NCI-H187 treated with DMSO at 0.1 percent for 48 hours (cell line): ENCODE measurements around the gene NUP85.
"Not testable (repeated sequence)": the region's sequence is repeated elsewhere in the genome, so short reads cannot be mapped to it uniquely, and the experiment has no call there.

ENCODE experiments used
- DNase-seq: peaks from one replicate; lab custom pipeline; 2025; lab: John Stamatoyannopoulos, UW

NUP85 gene

GRCh38 chr17:75267411-75268232 is 62.1 kb downstream of the NUP85 start:
- DNase-seq: no peak

- DNase-seq: no peak
Measured at GRCh38 chr17:75269844-75270217, 64.4 kb downstream of the NUP85 start.

DNA sequence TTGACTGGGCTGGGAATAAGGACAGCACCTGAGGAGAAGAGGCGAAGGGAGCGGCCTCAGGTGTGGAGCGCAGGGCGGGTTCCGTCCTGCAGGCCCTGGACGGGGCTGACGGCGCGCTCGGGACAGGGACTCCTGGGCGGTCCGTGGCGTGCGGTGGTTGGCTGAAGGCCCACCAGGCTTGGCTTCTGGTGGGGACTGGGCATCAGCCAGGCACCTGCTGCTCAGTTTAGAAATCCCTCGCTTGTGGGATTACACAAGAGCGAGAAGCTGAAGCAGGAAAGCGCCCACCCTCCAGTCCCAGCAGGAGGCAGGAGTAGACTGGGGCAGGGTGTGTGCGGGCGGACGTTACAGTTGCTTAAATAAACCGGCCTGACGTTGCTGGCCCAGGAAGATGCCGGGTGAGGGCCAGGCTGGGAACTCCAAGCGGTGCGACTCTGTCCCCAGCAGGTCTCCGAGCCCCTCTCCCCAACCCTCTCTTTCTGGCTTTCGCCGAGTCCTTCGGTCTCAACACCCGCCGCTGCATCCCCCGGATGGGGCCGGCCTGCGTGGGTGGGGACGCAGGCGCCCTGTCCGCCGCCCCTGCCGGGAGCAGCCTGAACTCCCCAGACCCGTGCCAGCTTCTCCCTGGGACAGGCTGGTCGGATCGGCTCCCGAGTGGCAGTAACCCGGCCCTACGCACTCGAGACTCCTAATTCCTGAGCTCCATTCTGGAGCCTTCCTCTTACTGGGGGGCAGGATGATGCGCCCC is 64.9 kb downstream of the NUP85 start:
- no peak for DNase-seq

GRCh38 chr17:75270966-75271232 is 65.4 kb downstream of the NUP85 start, which contains the start of gene MIF4GD:
Gene MIF4GD, minus strand, starts transcription at chr17:75271231. Its CDS starts 1,036 bp downstream, at chr17:75270195.
- DNase-seq: no peak

GRCh38 chr17:75271233-75271954 is 65.9 kb downstream of the NUP85 start:
- DNase-seq: no peak

GRCh38 chr17:75271955-75272847 is 66.7 kb downstream of the NUP85 start:
- no peak for DNase-seq

GRCh38 chr17:75272848-75273184 is 67.3 kb downstream of the NUP85 start:
- no peak for DNase-seq

DNA sequence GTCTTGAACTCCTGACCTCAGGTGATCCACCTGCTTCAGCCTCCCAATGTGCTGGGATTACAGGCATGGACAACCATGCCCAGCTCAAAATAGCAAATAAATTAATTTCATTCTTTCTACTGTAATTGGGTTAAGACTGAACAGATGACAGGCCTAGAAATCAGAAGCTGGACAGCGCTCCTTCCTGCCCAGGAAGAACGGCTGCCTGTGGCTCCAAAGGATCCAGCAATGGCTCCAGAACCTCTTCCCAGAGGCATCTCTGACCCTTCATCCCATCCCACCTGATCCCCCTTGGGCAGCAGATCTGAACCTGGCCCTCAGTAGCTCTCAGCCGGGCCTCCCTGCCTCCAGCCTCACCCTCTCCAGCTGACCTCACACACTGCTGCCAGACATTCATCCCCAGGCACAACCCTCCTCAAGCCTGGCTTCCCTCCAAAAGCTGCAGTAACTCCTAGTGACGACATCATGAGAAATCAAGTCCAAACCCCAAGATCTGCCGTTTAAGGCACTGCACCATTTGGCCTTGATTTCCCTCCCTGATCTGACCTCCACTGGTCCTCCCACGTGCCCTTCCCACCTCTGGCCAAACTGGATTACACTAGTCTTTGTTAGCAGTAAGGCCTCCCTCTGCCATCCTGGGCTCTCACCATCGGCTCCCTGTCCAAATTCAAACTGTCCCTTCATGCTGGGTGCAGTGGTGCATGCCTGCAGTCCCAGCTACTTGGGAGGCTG is 68.7 kb downstream of the NUP85 start:
- DNase-seq: no peak

DNA sequence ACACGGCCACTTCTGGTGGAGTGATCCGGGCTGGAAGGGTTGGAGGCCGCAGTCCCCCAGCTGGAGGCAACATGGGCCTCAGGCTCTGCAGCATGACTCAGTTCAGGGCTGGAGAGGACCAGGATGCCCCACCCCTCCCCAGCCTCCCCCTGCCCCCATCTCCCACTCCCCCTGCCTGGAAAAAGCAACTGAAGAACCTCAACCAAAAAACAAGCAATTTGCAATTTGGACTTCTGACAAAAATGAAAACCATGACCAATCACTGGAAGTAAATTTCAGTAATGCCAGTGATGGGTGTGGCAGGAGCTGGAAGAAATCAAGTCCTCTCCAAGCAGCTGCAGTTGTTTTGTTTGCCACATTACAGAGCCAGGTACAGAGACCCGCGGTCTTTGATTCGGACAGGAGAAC is 72.2 kb downstream of the NUP85 start:
- no peak for DNase-seq

DNA sequence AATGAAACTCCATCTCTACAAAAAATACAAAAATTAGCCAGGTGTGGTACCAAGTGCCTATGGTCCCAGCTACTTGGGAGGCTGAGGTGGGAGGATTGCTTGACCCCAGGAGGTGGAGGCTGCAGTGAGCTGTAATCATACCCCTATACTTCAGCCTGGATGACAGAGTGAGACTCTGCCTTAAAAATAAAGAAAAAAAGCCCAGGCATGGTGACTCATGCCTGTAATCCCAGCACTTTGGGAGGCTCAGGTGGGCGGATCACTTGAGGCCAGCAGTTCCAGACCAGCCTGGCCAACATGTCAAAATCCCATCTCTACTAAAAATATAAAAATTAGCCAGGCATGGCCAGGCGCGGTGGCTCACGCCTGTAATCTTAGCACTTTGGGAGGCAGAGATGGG is 74.7 kb downstream of the NUP85 start:
- not testable (repeated sequence) for DNase-seq

- no peak for DNase-seq
Measured at GRCh38 chr17:75285123-75285522, 79.6 kb downstream of the NUP85 start.
